Mammary epithelial cell (primary cell): ENCODE results near the gene CASK.

Experiments used
- EZH2 ChIP-seq: IDR thresholded peaks from 2 replicates; pipeline ENCODE4 v1.6.1; 2012; ENCODE audit warnings: low read length, inconsistent platforms, borderline replicate concordance
- TF ChIP-seq, protein P1 (sequence below), 2 donors: IDR thresholded peaks in 1 of 2; conservative IDR thresholded peaks in 1 of 2; 2 replicates each; pipeline ENCODE4 v1.5.1; 2011 to 2012; ENCODE audit warnings: inconsistent platforms in 2 of 2, low read length in 2 of 2, mild to moderate bottlenecking in 2 of 2, control low read depth in 1 of 2, low read depth in 1 of 2; ENCODE audit not compliant: insufficient read depth in 1 of 2; ENCODE audit errors: extremely low read depth in 1 of 2

DNA sequence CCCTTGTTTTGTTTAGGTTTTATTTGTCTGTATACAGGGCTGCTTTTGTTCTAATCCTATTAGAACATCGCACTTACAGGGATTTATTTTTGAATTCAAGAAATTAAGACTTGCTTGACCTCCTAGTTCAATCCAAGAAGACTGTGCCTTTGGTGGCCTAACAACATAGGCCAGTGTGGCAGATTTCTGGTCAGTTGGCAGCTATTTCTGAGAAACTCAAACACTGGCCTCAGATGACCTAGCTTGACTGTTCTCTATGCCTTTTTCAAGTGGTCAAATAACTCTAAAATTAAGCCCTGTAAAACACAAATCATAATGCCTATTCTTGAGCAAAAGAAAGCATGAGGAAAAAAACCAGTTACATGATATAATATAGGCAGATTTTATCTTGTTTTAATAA is 323.8 kb downstream of the CASK start:
- TF ChIP-seq, protein P1, sequence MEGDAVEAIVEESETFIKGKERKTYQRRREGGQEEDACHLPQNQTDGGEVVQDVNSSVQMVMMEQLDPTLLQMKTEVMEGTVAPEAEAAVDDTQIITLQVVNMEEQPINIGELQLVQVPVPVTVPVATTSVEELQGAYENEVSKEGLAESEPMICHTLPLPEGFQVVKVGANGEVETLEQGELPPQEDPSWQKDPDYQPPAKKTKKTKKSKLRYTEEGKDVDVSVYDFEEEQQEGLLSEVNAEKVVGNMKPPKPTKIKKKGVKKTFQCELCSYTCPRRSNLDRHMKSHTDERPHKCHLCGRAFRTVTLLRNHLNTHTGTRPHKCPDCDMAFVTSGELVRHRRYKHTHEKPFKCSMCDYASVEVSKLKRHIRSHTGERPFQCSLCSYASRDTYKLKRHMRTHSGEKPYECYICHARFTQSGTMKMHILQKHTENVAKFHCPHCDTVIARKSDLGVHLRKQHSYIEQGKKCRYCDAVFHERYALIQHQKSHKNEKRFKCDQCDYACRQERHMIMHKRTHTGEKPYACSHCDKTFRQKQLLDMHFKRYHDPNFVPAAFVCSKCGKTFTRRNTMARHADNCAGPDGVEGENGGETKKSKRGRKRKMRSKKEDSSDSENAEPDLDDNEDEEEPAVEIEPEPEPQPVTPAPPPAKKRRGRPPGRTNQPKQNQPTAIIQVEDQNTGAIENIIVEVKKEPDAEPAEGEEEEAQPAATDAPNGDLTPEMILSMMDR (conservative IDR thresholded peaks at IDR 0.05 in 1 of 2, IDR thresholded peaks at IDR 0.05 in 1 of 2; ENCODE audit: extremely low read depth in 1 of 2, insufficient read depth in 1 of 2, low read depth in 1 of 2, low read length in 2 of 2) = no peak
- TF ChIP-seq EZH2 = no peak
